ENCODE measurements around the gene NPSR1.
A peak's percentile ranks its signal among the peaks of the same experiment; 100 is the strongest.
"Not testable (repeated sequence)": the region's sequence is repeated elsewhere in the genome, so short reads cannot be mapped to it uniquely, and the experiment has no call there.

NPSR1 gene, protein sequence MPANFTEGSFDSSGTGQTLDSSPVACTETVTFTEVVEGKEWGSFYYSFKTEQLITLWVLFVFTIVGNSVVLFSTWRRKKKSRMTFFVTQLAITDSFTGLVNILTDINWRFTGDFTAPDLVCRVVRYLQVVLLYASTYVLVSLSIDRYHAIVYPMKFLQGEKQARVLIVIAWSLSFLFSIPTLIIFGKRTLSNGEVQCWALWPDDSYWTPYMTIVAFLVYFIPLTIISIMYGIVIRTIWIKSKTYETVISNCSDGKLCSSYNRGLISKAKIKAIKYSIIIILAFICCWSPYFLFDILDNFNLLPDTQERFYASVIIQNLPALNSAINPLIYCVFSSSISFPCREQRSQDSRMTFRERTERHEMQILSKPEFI

DNA sequence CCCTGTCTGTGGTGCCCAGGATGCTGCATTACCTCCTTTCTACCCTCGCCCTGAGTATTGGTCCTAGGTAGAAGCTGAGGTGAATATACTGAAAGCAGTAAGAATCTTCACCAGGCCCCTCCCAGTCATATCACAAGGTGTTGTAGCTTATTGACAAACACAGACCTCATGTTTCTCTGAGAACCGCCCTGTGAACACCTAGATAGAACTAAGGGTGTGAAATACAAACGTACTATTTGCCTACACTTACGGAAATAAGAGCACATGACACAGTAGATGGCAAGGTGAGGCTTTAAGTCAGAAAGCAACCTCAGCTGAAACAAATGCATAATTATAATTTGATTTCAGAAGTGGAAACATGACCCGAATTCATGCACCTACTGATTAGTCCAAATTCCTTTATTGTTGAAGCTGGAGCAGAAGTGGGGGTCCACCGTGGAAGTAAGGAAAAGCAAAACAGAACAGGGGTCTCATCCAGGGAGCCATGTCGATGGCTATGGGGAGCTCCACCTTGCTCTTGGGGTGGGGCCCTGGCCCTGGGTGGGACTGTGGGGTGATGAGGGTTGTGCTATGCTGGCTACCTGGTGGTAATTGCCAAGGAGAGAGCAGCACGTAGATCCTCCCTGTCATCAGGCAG lies at the start of gene NPSR1:
Gene NPSR1, plus strand, starts transcription at position 587 of the 637 bp plus-strand sequence. CDS start 195 bp downstream, outside the sequence.
- DNase-seq (ENCODE audit: low spot score), result no peak

DNA sequence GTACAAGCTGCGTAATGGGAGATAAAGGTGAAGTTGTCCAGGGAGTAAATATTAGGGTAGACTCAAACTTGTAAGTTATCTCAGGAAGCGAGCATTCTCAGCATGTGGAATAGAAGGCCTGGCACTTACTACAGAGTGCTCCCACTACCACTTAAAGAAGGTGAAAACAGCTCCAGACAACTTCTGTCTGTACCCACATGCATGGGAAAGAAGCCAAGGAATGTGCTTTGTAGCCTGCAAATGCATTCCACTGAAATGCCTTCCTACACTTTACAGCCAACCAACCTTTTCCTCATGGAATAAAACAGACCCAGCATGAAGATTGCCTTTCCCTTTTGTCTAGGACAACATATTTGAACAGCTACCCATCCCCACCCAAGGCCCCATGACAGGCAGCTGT lies 45.4 kb upstream of the NPSR1 start:
- no peak for DNase-seq (ENCODE audit: low spot score)

- no peak for DNase-seq (ENCODE audit: low spot score)
Measured at GRCh38 chr7:34620425-34620824, 37.6 kb upstream of the NPSR1 start.

DNA sequence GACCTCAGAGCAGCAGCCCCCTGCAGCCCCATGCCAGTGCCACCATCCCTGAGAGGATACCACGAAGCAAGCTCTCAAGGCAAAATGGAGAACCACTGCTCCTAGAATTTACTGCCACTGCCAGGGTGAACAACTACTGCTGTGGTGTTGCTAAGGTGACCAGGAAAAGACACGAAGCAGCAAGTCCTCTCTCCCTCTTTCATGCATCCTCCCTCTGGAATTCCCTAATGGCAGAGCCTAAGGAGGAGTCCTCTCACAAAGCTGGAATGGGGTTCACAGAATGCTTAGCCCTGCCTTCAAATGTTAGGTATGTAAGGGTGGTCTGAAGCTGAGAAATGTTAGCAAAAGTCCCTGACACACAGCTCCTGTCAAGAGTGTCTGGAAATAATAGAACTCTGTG lies 35.8 kb upstream of the NPSR1 start:
- DNase-seq (ENCODE audit: low spot score), result no peak

DNA sequence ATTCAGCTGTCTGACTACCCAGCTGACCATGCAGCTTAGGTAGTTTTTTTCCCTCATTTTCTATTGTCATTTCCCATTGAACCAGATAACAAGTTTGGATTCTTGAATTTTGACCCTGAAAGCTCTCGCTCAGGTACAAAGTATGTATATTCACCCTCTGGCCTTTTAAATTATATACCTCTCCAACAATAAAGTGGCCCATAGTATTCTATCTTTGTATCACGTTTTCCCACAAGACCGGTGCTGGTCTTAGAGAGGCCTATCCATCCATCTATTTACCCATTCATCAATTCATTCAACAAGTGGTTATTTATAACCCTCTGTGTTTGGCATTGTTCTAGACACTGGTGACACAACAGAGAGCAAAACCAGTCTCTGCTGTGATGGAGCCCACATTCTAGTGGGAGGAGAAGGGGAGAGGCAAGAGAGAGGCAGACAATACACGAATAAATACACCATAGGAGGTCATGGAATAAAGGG lies 35.2 kb upstream of the NPSR1 start:
- no peak for DNase-seq (ENCODE audit: low spot score)

DNA sequence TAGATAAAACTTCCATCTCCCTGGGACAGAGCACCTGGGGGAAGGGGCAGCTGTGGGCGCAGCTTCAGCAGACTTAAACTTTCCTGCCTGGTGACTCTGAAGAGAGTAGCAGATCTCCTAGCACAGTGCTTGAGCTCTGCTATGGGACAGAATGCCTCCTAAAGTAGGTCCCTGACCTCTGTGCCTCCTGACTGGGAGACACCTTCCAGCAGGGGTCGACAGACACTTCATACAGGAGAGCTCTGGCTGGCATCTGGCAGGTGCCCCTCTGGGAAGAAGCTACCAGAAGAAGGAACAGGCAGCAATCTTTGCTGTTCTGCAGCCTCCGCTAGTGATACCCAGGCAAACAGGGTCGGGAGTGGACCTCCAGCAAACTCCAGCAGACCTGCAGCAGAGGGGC lies 29.4 kb upstream of the NPSR1 start:
- DNase-seq (ENCODE audit: low spot score), result not testable (repeated sequence)

DNA sequence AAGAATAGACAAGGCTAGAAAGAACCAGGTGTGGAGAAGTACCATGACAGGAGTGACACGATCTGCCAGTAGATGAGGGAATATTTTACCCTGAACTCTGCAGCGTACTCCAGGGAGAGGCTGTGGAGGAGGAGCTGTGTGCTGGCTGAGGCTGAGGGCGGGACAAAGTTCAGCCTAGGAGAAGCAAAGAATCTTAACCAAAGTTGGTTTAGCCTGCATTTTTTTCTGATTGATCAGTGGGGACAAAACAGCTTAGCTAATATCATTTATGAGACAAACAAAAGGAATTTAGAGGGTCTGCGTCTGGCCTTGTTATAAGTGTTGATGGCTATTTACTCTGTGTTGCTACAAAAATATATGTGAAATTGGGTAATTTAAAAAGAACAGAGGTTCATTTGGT lies 5.2 kb upstream of the NPSR1 start:
- no peak for DNase-seq (ENCODE audit: low spot score)

DNA sequence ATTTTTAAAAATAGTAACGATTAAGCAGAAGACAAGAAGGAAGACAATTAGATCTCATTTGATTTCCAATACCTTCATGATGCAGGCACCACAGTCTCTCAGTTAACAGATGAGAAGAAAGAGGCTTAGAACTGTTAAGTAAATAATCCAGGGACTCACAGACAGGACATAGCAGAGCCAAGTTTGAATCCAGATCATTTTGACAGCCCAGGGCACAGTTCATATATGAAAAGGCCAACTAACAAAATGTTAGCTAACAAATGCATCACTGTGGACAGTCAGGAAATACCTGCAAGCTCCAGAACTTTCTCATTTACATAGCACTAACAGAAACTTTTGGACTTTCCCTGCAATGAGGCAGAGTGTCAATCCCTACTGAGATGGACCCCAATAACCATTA lies 4.2 kb upstream of the NPSR1 start:
- DNase-seq (ENCODE audit: low spot score), result no peak

DNA sequence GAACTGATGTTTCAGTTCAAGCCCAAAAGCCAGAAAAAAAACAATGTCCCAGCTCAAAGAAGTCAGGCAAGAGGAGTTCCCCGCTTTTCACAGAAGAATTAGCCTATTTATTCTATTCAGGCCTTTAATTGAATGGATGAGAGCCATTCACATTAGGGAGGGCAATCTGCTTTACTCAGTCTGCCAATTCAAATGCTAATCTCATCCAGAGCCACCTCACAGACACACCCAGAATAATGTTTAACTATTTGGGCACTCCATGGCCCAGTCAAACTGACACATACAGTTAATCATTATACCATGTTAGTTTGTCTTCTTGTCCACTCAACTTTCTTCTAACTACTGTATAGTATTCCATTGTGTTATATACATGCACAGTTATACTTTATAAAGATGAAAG lies 2.6 kb upstream of the NPSR1 start:
- DNase-seq (ENCODE audit: low spot score), result no peak

DNA sequence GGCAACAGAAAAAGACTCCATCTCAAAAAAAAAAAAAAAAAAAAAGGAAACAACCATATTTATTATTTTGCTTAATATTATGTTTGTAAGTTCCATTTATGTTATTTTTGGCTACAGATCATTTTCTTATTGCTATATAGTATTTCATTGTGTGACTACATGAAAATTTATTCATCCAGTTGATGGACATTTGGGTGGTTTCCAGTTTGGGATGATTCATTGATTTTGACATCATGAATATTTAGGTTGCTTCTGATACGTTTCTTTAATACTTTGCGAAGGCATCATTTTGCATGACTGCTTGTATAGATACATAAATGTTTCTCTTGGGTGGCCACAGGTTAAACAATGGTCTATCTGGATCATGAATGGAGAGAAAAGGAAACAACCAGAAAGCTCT lies 2.0 kb upstream of the NPSR1 start:
- no peak for DNase-seq (ENCODE audit: low spot score)

DNA sequence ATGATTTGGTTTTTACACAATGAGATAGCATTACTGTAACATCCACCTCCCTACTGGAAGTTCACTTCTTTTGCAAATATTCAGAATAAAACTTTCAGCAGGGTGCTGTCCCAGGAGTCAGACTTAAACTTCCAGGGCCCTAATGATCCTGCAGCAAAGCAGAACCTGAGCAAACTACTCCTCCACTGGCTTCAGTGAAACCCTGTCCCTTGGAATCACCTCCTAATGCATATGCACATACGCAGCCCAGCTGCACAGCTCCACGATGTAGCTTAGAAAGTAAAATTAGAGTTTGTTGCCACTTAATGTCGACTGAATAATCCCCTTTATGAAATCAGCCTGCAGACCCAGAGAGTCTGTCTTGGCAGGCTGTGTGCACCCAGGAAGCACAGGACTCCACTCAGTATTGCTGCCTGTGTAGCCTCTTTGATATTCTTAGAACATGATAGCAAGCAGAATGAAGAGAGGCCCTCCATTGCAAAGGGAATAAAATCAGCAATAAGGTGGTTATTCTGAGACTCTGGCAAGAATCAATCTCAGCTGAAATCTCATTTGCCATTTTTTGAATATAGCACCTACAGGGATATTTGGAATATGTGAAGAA lies 1.6 kb downstream of the NPSR1 start:
- DNase-seq (ENCODE audit: low spot score), result no peak

- no peak for DNase-seq (ENCODE audit: low spot score)
Measured at GRCh38 chr7:34662058-34662708, 4.2 kb downstream of the NPSR1 start.

GRCh38 chr7:34664755-34665154 lies 6.7 kb downstream of the NPSR1 start:
- no peak for DNase-seq (ENCODE audit: low spot score)

GRCh38 chr7:34672430-34672829 lies 14.4 kb downstream of the NPSR1 start:
- no peak for DNase-seq (ENCODE audit: low spot score)

DNA sequence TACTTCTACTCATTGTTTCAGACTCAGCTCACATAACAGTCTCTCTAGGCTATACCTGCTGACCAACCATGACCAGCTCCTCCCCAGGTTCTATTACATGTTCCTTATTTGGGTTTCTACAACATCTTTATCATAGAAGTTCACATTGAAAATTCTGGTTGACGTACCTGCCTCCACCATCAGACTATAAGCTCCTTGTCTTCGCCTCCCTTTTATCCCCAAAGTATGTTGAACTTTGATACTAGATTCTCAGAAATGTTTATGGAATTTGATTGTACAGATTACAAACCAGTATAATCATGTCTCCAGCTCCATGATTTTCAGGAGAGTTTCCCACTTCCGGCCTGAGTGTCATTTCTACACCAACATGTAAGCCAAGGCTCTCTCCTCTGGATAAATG lies 15.0 kb downstream of the NPSR1 start:
- no peak for DNase-seq (ENCODE audit: low spot score)

DNA sequence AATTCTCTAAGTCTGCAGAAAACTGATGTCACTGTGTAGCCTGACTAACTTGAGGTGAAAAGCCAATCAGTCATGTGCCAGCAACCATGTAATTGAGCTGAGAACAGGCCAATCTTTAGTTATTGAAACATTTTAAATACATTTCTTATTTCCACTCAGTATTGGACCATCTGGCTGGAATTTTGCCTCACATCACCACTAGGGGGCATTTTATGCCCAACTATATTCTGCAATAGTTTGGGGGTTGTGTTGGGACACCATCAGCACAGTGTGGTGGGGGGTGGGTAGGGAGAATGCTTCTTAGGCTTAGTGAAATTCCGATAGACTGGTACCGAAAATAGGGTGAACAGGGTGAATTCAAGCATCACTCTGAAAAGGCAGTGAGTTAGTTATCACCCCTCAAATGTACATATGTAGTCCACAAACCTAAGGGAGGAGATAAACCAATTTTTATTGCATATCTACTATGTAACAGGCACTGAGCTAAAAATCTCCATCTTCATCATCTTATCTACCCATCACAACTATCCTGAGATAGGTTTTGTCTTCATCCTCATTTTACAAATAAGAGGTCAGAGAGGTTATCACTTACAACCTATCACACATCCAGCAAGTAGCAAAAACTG lies 17.8 kb downstream of the NPSR1 start:
- peak; percentile 2 for DNase-seq (ENCODE audit: low spot score)

DNA sequence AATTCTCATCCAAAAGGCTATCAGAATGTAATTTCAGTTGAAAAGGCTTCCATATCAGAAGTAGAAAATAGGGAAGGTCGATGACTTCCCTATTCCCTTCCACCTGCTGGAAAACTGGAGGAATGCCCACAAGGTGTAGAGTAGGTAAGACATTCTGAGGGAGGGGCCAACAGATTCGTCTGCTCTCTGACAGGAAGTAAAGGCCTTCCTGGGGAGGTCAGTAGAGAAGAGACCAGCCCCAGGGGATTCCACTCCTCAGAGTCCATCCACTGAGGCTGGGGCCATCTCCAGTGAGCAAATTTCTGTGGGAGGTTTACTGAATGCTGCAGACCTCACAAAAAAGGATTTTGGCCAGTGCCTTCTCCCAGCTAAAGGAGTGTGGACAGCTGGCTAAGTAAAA lies 19.5 kb downstream of the NPSR1 start:
- no peak for DNase-seq (ENCODE audit: low spot score)

GRCh38 chr7:34687529-34687928 lies 29.5 kb downstream of the NPSR1 start:
- DNase-seq (ENCODE audit: low spot score), result no peak

GRCh38 chr7:34696415-34696814 lies 38.4 kb downstream of the NPSR1 start:
- no peak for DNase-seq (ENCODE audit: low spot score)

DNA sequence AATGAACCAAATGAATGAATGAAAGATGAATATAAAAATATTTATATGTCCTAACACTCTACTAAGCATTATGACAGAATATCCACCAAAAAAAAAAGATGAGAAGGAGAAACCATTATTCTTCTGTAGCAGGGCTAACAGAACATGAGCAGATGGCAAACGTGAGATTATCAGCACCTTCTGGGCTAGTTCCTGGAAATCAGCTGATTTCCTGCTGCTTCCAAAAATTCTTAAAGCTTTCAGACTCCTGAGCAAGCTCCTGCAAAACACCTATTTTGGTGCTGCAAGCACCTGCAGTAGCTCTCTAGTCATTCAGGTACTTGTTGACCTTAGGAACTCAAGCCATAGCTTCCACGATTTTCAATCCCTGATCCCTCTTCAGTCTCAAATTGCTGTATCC lies 51.8 kb downstream of the NPSR1 start:
- no peak for DNase-seq (ENCODE audit: low spot score)

DNA sequence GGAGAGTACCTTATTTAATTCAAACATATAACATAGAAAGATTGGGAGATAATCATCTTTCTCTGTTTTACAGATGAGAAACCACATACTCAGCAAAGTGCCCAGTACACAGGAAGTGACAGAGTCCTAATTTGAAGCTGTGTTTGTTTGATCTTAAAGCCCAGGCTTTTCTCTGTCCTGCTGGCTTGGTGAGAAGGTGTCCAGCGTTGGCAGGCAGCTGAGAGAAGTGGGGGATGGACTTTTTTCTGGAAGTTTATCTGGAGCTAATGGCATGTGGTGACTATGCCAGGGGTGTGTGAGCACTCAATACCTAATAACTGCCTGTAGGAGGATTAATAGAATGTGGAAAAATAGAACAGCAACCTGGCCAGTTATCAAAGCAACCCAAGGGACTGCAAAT lies 60.8 kb downstream of the NPSR1 start:
- no peak for DNase-seq (ENCODE audit: low spot score)

DNA sequence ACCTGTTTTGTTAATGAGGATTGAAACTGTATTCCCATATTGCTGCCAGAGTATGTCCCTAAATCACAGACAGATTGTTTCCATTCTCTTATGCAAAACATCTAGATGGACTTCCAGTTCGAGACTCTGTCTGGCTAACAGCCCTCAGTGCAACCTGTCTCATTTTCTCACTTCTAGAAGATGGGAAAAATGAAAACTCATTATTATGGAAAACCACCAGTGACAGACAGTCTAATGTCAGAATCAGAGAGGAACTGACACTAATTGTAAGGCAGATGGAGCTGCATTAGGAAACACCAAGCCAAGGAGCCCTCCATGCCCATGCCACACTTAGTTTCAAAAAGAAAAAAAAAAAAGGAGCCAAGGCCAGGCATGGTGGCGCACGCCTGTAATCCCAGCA lies 61.6 kb downstream of the NPSR1 start:
- no peak for DNase-seq (ENCODE audit: low spot score)
